Neutrophil (primary cell): ENCODE measurements around the gene GRM5.

Experiments
- H3K27ac ChIP-seq: fragments of 200-600 bp; sonication (generic); 2 replicates; pipeline ENCODE4 v1.5.1; 2016; ENCODE audit warnings: mild to moderate bottlenecking, moderate library complexity
- H3K27me3 ChIP-seq: fragments of 200-600 bp; sonication (generic); 2 replicates; pipeline ENCODE4 v1.6.0; 2016; ENCODE audit warnings: mild to moderate bottlenecking
- H3K36me3 ChIP-seq: fragments of 200-600 bp; sonication (generic); 2 replicates; pipeline ENCODE4 v1.5.1; 2017
- H3K4me1 ChIP-seq, 2 experiments: fragments of 200-600 bp in 1 of 2; sonication (generic) in 1 of 2; 1 replicate in 1 of 2; 2 replicates in 1 of 2; pipeline versions ENCODE4 v1.5.1 to v1.6.1; 2013 to 2016; ENCODE audit warnings: low read depth in 1 of 2, low read length in 1 of 2, mild to moderate bottlenecking in 1 of 2, moderate library complexity in 1 of 2; ENCODE audit not compliant: control insufficient read depth in 1 of 2, insufficient read depth in 1 of 2
- H3K4me3 ChIP-seq, 2 experiments: fragments of 200-600 bp in 1 of 2; sonication (generic) in 1 of 2; 1 replicate in 1 of 2; 2 replicates in 1 of 2; pipeline ENCODE4 v1.5.1; 2013 to 2016; ENCODE audit warnings: low read depth in 1 of 2, low read length in 1 of 2, mild to moderate bottlenecking in 1 of 2, moderate library complexity in 1 of 2
- H3K9me3 ChIP-seq: fragments of 200-600 bp; sonication (generic); 2 replicates; pipeline ENCODE4 v1.5.1; 2016
- TF ChIP-seq, protein P1 (sequence below): fragments of 200-600 bp; sonication (generic); IDR thresholded peaks from 2 replicates; pipeline ENCODE4 v1.5.1; 2016; ENCODE audit warnings: antibody characterized with exemption

GRM5 gene

DNA sequence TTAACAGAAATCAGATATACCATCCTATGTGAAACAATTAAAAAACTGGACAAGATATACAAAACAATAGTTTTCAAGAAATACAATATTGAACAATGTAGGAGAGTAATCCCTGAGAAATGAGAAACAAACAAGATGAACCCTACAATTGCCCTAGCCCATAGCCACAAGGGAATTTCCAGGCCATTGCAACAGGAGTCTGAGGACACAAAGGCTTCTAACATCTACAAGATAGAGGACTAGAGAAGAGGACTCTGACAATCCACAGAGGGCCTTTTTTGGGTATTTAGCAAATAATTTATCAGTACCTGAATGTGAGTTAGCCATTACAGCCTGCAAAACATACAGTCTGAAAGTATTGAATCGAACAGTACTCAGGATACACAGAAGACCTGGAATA lies 251.7 kb downstream of the GRM5 start:
- Histone ChIP-seq H3K9me3 (no peaks in the 10 kb centered on the region), H3K27me3 (no peaks in the 10 kb centered on the region), H3K4me3 (no peak overlapping the region), H3K36me3 (no peaks in the 10 kb centered on the region), H3K27ac (no peak overlapping the region), H3K4me1 (no peaks in the 10 kb centered on the region)
- TF ChIP-seq, protein P1, sequence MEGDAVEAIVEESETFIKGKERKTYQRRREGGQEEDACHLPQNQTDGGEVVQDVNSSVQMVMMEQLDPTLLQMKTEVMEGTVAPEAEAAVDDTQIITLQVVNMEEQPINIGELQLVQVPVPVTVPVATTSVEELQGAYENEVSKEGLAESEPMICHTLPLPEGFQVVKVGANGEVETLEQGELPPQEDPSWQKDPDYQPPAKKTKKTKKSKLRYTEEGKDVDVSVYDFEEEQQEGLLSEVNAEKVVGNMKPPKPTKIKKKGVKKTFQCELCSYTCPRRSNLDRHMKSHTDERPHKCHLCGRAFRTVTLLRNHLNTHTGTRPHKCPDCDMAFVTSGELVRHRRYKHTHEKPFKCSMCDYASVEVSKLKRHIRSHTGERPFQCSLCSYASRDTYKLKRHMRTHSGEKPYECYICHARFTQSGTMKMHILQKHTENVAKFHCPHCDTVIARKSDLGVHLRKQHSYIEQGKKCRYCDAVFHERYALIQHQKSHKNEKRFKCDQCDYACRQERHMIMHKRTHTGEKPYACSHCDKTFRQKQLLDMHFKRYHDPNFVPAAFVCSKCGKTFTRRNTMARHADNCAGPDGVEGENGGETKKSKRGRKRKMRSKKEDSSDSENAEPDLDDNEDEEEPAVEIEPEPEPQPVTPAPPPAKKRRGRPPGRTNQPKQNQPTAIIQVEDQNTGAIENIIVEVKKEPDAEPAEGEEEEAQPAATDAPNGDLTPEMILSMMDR, result no peak

DNA sequence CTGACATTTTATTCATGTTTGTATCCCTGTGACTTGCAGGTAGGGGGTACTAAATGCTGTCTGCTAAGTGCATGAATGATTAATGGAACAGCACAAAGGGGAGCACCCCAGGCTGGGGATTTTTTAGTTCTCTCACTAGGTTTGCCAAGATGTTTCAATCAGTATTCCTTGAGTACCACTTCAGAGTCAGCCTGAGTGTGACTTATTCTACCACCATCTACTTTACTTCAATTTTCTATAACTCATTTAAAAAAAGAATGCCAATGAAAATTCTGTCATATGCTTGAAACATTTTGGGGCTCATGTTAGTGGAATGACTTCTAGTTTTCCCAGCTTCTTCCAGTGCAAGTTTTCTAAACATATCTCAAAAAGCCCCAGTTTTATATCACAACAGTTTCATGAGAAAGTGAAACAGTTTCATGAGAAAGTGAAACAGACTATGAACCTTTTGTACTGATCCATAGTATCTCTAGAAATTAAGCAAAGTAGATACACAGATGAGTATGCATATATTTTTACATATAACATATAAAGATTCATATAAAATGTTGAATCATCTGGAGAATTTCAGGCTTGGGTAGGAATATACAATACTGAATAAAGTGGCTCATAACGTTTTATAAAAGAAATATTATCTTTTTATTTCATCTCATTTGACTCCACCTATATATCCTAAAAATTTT lies 252.4 kb downstream of the GRM5 start:
- H3K27ac ChIP-seq, result no peak overlapping the region
- no peaks in the 10 kb centered on the region for H3K27me3 ChIP-seq
- no peaks in the 10 kb centered on the region for H3K4me1 ChIP-seq
- H3K9me3 ChIP-seq, result no peaks in the 10 kb centered on the region
- TF ChIP-seq, protein P1, result no peak
- no peak overlapping the region for H3K4me3 ChIP-seq
- H3K36me3 ChIP-seq, result no peaks in the 10 kb centered on the region

DNA sequence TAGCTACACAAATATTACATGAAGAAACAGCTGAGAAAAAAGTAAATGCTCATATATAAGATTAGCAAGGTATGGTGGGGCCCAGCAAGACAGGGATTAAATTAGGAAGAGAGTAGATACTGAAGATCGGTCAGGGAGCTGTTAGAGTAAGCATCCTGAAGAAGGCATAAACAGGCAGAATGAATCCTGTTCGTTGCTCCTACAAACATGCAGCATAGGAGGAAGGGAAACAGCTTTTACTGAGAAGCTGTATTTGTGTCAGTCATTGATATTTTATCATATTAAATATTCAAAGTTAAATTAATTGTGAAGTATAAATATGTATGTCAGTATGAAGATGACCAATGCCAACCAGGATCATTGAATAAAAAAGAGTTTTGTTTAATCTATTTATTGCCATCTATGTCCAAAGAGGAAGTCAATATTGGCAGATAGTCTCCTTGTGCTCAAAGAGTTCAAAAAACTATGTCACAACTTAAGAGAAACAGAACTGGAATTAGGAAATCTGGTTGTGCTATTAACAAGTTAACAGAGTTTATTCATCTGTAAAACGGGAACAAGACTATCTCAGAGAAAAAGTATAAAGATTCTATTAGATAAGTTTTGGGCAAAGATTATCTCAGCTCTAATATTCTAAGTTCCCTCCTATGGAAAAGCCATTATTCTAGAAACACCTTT lies 255.2 kb downstream of the GRM5 start:
- no peaks in the 10 kb centered on the region for H3K4me1 ChIP-seq
- H3K36me3 ChIP-seq, result no peaks in the 10 kb centered on the region
- no peaks in the 10 kb centered on the region for H3K9me3 ChIP-seq
- no peak overlapping the region for H3K4me3 ChIP-seq
- no peaks in the 10 kb centered on the region for H3K27me3 ChIP-seq
- TF ChIP-seq, protein P1, result no peak
- H3K27ac ChIP-seq, result no peak overlapping the region

DNA sequence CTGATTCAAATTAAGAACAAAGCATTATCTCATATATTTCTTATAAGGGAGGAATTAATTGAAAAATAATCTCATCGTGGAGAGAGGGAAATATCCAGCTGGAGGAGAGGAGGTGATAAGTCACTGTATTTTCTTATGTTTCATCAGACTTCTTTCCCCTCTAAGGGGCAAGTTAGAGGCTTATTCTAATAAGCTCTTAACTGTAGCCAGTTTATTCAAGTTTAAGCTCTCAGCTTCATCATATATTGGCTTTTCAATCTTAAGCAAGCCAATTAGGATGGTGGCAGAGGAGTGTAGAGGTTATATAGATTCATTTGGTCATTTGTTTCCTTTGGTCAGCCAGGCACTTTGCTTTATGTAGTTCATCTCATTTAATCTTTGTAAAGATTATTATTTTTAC lies 256.7 kb downstream of the GRM5 start:
- TF ChIP-seq, protein P1, result no peak
- no peak overlapping the region for H3K27ac ChIP-seq

DNA sequence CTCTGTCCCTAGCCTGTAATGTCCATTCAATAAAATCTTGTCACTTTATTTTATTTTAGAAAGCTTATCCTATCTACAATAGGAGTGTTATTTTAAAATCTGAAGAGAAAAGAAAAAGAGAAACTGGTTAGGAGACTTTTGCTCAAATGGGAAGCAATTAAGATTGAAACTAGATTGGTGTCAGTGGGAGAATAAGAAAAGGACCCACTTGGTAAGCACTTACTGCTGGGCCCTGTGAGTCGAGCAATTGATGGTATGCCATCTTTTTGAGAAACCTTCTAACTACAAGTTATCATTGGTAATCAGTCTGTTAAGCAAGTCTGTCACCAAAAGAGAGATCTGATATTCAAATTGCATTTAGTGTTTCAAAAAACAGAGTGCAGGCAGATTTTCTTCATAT lies 258.4 kb downstream of the GRM5 start:
- TF ChIP-seq, protein P1, result no peak
- Histone ChIP-seq H3K4me1 (no peaks in the 10 kb centered on the region), H3K27me3 (no peaks in the 10 kb centered on the region), H3K9me3 (no peaks in the 10 kb centered on the region), H3K36me3 (no peaks in the 10 kb centered on the region), H3K4me3 (no peak overlapping the region), H3K27ac (no peak overlapping the region)

More for the DNA sequence above, 256.7 kb downstream of the GRM5 start:
- no peaks in the 10 kb centered on the region for H3K36me3 ChIP-seq
- no peaks in the 10 kb centered on the region for H3K9me3 ChIP-seq
- no peak overlapping the region for H3K4me3 ChIP-seq
- H3K27me3 ChIP-seq, result no peaks in the 10 kb centered on the region
- H3K4me1 ChIP-seq, result no peaks in the 10 kb centered on the region
